Activated naive CD4-positive, alpha-beta T cell treated with anti-CD3 and anti-CD28 coated beads for 36 hours (primary cell): ENCODE results near the gene RFPL3. TPM values are rescaled to one million over a fixed set of nuclear protein-coding genes. Genes with fewer than 3 reads are reported as not detected.

Experiments
- CTCF ChIA-PET: fragments of 350-600 bp; sonication (Branson Sonifier 250); formaldehyde crosslinking; loops from one replicate; lab custom pipeline; 2021; ENCODE audit warnings: antibody characterized with exemption; lab: Charles Lee
- DNase-seq: peaks from one replicate; pipeline ENCODE4 v3.0.0-alpha.2; 2020
- H3K27ac Mint-ChIP-seq: one replicate; pipeline ENCODE4 v1.8.0; 2021; ENCODE audit warnings: mild to moderate bottlenecking, mixed read lengths
- H3K27me3 Mint-ChIP-seq: one replicate; pipeline ENCODE4 v1.8.0; 2021; ENCODE audit warnings: low read depth, mixed read lengths
- H3K36me3 Mint-ChIP-seq: one replicate; pipeline ENCODE4 v1.8.0; 2021; ENCODE audit warnings: low read depth, mixed read lengths
- H3K4me1 Mint-ChIP-seq: one replicate; pipeline ENCODE4 v1.8.0; 2021; ENCODE audit warnings: low read depth, mixed read lengths
- H3K4me3 Mint-ChIP-seq: one replicate; pipeline ENCODE4 v1.8.0; 2021; ENCODE audit warnings: mild to moderate bottlenecking, moderate library complexity, mixed read lengths
- H3K9me3 Mint-ChIP-seq: one replicate; pipeline ENCODE4 v1.8.0; 2021; ENCODE audit warnings: mixed read lengths
- intact Hi-C: fragments of 100-400 bp; cut with micrococcal nuclease; formaldehyde crosslinking; loops from one replicate; pipeline ENCODE4 v1.15.1; 2023
- total RNA-seq, 2 experiments: library from RNA; stranded (reverse); gene quantifications; one replicate each; pipeline ENCODE4 v1.2.3, GENCODE V29; 2021

RFPL3 gene
- total RNA-seq, 2 experiments from 2014 or later = not detected

- DNase-seq = no peak
- H3K27me3 Mint-ChIP-seq = no peaks in the 10 kb centered on the region
- H3K4me3 Mint-ChIP-seq = no peak overlapping the region
- H3K27ac Mint-ChIP-seq = peak overlapping the region; percentile 60
- intact Hi-C loops = no loop called here
- H3K4me1 Mint-ChIP-seq = no peaks in the 10 kb centered on the region
- no peaks in the 10 kb centered on the region for H3K36me3 Mint-ChIP-seq
- no peaks in the 10 kb centered on the region for H3K9me3 Mint-ChIP-seq
- CTCF ChIA-PET = no interaction called here
Observed at GRCh38 chr22:32324505-32325415, 32.9 kb upstream of the RFPL3 start.

DNA sequence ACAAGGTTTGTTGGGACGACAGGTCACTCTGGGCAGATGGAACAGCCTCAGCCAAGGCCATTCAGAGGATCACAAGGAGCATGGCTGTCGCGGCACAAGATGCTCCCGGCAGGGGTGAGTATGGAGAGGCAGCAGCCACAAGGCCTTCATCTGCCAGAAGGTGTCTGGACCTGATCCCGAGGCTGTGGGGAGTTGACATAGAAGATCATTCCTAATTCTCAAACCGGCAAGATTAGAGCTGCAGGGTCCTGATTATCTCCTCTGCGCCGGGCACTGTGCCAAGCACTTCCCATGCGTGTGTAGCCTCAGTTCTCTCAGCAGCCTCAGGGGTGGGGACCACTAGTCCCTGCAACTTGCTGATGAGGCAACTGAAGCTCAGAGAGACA lies 32.3 kb upstream of the RFPL3 start:
- H3K4me1 Mint-ChIP-seq = no peaks in the 10 kb centered on the region
- intact Hi-C loops = no loop called here
- CTCF ChIA-PET = no interaction called here

GRCh38 chr22:32325811-32326237 lies 31.8 kb upstream of the RFPL3 start:
- Mint-ChIP-seq H3K9me3 (no peaks in the 10 kb centered on the region), H3K4me3 (no peak overlapping the region), H3K36me3 (no peaks in the 10 kb centered on the region), H3K4me1 (no peaks in the 10 kb centered on the region), H3K27me3 (no peaks in the 10 kb centered on the region), H3K27ac (no peak overlapping the region)
- CTCF ChIA-PET = no interaction called here
- intact Hi-C loops = no loop called here
- DNase-seq = no peak

More for the DNA sequence above, 32.3 kb upstream of the RFPL3 start:
- Mint-ChIP-seq H3K9me3 (no peaks in the 10 kb centered on the region), H3K27me3 (no peaks in the 10 kb centered on the region), H3K36me3 (no peaks in the 10 kb centered on the region), H3K4me3 (no peak overlapping the region), H3K27ac (no peak overlapping the region)
- DNase-seq = no peak

DNA sequence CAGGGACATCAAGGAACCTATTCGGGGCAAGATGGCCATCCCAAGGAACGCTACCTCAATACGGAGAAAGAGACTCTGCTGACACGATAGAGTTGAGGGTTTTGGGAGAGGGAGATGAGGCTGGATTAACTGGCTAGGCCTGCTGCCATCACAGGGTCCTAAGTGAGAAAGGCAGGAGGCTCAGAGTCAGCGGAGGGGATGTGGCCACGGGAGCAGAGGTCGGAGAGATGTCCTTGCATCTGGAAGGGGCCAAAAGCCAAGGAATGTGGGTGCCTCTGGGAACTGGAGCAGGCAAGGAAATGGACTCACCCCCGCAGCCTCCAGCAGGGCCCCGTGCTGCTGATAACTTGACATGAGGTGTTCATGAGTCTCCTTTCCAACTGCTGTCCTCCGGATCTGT lies 31.0 kb upstream of the RFPL3 start:
- DNase-seq = no peak
- CTCF ChIA-PET = no interaction called here
- Mint-ChIP-seq H3K27me3 (no peaks in the 10 kb centered on the region), H3K9me3 (no peaks in the 10 kb centered on the region), H3K4me1 (no peaks in the 10 kb centered on the region), H3K36me3 (no peaks in the 10 kb centered on the region), H3K27ac (no peak overlapping the region), H3K4me3 (no peak overlapping the region)
- intact Hi-C loops = no loop called here

DNA sequence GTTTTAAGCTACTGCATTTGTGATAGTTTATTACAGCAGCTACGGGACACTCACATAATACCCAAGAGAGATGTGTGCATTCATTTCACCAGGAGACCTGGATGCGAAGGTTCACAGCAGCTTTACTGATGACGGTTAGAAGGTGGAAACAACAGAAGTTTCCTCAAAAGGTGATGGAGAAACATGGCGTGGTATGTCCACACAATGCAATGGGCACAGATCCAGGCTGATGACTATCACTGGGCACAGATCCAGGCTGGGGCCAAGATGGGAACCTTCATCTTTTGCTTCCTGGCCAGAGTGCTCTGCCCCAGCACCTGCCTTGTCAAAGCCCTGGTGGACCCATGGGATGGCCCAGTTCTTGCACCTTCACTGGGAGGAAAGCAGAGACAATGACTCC lies 30.6 kb upstream of the RFPL3 start:
- DNase-seq = no peak
- intact Hi-C loops = no loop called here
- no peaks in the 10 kb centered on the region for H3K36me3 Mint-ChIP-seq
- no peaks in the 10 kb centered on the region for H3K9me3 Mint-ChIP-seq
- no peak overlapping the region for H3K27ac Mint-ChIP-seq
- peaks cover under 1% of the 10 kb centered on the region for H3K27me3 Mint-ChIP-seq
- no peaks in the 10 kb centered on the region for H3K4me1 Mint-ChIP-seq
- H3K4me3 Mint-ChIP-seq = no peak overlapping the region
- CTCF ChIA-PET = no interaction called here

DNA sequence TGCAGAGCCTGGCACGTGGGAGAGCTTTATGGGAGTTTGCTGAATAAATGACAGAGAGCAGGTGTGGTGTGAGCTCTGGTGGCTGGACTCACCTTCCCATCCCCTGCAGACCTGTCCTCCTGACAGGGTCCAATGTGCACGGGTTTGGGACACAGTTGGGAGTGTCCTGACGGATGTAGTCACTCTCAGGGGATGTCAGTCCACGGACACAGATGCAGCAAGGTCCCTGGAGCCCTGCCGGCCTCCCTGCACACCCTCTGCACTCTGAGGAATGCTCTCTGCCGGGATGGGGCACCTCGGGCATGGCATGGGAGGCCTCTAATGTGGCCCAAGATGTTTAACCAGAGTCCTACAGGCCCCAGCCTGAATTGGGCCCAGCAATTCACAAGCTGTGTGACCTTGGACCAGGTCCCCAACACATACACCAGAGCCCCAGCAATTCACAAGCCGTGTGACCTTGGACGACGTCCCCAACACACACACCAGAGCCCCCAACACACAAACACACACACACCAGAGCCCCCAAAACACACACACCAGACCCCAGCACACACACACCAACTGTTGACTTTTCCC lies 30.0 kb upstream of the RFPL3 start:
- Mint-ChIP-seq H3K27me3 (peaks cover 4% of the 10 kb centered on the region), H3K9me3 (no peaks in the 10 kb centered on the region), H3K4me1 (no peaks in the 10 kb centered on the region), H3K36me3 (no peaks in the 10 kb centered on the region), H3K27ac (no peak overlapping the region), H3K4me3 (no peak overlapping the region)
- DNase-seq = no peak
- intact Hi-C loops = no loop called here
- CTCF ChIA-PET = no interaction called here

DNA sequence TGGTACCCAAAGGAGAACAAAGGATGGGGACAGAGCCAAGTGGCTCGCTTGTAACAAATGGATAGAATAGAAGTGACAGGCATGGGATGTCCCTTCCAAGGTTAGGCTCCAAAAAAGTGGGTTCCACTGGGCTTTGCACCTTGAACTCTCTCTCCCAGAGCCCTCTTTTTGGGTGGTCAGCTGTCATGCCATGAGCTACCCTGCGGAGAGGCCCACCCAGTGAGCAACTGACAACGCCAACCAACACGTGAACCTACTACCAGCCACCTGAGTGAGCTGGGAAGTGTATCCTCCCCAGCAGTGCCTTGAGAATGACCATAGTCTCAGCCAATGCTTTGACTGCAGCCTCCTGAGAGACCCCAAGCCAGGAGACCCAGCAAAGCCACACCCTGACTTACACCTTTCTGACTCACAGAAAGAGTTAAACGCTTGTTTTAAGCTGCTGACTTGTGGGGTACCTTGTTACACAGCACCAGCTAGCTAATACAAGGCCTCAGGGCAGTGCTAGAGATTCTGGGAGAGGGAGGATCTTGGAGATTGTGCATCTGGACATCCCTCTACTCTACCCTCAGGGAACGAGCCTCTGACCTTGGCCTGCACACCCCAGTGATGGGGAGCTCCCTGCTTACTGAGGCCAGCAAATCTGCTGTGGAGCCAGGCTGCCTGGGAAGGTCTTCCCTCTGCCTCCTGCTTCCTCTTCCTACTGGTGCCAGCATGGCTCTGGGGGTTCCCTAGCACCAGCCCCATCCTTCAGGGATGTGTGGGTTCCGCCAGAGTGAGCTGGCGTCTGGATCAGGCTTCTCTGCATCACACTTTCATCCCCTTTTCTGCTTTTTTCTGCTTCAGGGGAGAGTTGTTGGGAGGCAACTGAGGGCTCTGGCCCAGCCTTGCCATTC lies 29.1 kb upstream of the RFPL3 start:
- no peak for DNase-seq

DNA sequence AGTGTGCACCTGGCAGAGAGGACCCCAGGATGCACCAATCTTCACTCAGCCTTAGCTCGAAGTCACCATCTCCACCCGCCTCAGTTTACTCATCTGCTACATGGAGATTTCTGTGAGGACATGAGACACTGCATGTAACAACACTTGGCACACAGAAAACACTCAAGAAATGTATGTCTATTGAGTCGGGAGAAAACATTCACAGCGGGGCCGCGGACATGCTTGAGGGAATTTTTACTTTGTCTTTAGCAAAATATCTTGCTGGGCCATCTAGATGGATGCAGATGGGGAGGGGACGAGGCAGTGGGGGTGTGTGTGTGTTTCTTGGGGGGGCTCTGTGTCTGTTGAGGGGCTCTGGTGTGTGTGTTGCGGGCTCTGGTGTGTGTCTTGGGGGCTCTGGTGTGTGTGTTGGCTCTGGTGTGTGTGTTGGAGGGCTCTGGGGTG lies 28.4 kb upstream of the RFPL3 start:
- Mint-ChIP-seq H3K4me1 (no peaks in the 10 kb centered on the region), H3K4me3 (no peak overlapping the region), H3K27ac (no peak overlapping the region), H3K27me3 (peaks cover 5% of the 10 kb centered on the region), H3K36me3 (no peaks in the 10 kb centered on the region), H3K9me3 (no peaks in the 10 kb centered on the region)
- intact Hi-C loops = no loop called here
- DNase-seq = no peak
- CTCF ChIA-PET = no interaction called here

More for the DNA sequence above, 29.1 kb upstream of the RFPL3 start:
- no peaks in the 10 kb centered on the region for H3K36me3 Mint-ChIP-seq
- H3K27me3 Mint-ChIP-seq = peaks cover 4% of the 10 kb centered on the region
- no peaks in the 10 kb centered on the region for H3K9me3 Mint-ChIP-seq
- no peaks in the 10 kb centered on the region for H3K4me1 Mint-ChIP-seq
- CTCF ChIA-PET = no interaction called here
- intact Hi-C loops = no loop called here
- no peak overlapping the region for H3K4me3 Mint-ChIP-seq
- no peak overlapping the region for H3K27ac Mint-ChIP-seq

DNA sequence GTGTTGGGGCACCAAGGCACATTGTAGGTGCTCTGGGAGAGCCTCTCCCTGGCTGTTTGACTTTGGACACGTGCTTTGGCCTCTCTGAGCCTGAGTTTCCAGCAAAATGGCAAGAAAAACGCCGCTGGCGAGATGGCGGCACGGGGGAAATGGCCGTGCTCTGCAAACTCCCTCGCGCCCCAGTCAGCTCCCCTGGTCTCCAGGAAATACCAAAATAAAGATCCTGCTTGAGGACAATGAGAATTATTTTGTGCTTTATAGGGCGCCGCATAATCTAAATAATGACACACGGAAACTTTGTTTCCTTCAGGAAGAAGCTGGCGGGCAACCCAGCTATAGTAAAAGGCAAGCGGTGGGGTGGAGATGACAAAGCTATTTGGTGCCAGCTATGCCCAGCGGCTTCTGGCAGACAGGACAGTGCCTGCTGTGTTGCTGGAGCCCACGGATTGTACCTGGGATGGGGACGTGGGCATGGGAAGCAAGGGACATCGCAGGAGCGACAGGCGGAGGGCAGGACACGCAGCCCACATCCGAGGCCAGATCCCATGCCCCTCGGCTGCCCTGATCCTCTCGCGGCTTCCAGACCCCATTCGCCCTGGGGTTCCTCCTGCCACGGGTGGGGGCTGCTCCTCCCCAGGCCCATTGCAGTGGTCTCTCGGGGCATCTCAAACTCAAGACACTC lies 26.3 kb upstream of the RFPL3 start:
- intact Hi-C loops = no loop called here
- Mint-ChIP-seq H3K9me3 (no peaks in the 10 kb centered on the region), H3K27me3 (peaks cover 11% of the 10 kb centered on the region), H3K4me3 (no peak overlapping the region), H3K27ac (no peak overlapping the region), H3K4me1 (no peaks in the 10 kb centered on the region), H3K36me3 (no peaks in the 10 kb centered on the region)
- CTCF ChIA-PET = no interaction called here
- DNase-seq = no peak

DNA sequence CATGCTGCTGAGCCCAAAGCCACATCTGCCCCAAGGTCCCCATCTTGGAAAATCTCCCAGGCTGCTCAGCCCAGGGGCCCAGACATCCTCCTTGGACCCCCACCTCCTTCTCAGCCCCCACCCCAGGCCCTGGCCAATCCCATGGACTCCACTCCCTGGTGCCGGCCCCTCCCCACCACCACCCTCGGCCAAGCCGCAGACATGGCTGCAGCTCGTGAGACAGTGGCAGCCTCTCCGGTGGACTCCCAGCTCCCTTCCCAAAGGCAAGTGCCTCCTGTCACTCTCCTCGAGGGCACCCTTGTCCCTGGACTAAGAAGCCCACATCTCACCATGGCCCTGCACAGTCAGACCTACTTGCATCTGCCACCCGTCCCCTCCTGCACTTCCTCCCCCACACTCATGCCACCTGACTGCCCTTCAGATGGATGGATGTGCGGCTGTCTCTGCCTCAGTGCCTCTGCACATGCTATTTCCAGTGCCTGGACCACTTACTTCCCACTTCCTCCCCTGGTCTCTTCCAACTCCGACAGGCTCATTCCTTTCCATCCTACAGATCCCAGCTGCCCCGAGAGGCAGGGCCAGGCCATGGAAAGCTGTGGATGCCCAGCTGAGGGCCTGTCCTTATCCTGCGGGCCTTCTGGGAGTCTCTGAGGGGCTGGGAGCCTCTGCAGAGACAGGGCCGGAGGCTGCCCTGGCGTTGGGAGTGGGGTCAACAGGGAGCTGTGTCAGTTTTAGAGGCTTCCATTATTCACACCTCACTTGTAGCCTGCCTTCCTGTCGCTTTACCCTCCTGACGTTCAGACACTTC lies 25.5 kb upstream of the RFPL3 start:
- Mint-ChIP-seq H3K27me3 (peaks cover 11% of the 10 kb centered on the region), H3K27ac (no peak overlapping the region), H3K4me1 (no peaks in the 10 kb centered on the region), H3K36me3 (no peaks in the 10 kb centered on the region), H3K9me3 (no peaks in the 10 kb centered on the region), H3K4me3 (no peak overlapping the region)
- intact Hi-C loops = no loop called here
- DNase-seq = no peak
- CTCF ChIA-PET = no interaction called here

GRCh38 chr22:32333141-32333768 lies 24.4 kb upstream of the RFPL3 start:
- Mint-ChIP-seq H3K36me3 (no peaks in the 10 kb centered on the region), H3K4me1 (no peaks in the 10 kb centered on the region), H3K9me3 (no peaks in the 10 kb centered on the region), H3K27ac (no peak overlapping the region), H3K27me3 (peaks cover 11% of the 10 kb centered on the region), H3K4me3 (no peak overlapping the region)
- CTCF ChIA-PET = no interaction called here
- intact Hi-C loops = no loop called here
- DNase-seq = no peak
